A549 (cell line): ENCODE results near the gene ACAA1.

Experiments
- EP300 ChIP-seq, 2 experiments: fragments of >200 bp; sonication (Bioruptor Twin); formaldehyde crosslinking; IDR thresholded peaks; 2 replicates in 1 of 2; 3 replicates in 1 of 2; pipeline ENCODE4 v1.6.1; 2016 to 2017
- KDM5A ChIP-seq: fragments of 200-600 bp; sonication (generic); IDR thresholded peaks from 2 replicates; pipeline ENCODE4 v1.6.1; 2016; ENCODE audit warnings: antibody characterized with exemption, mild to moderate bottlenecking
- NPAS2 ChIP-seq: fragments of 250-450 bp; sonication (Bioruptor Pico); IDR thresholded peaks from 2 replicates; pipeline ENCODE4 v1.8.0; 2022; ENCODE audit warnings: mild to moderate bottlenecking, moderate library complexity, borderline replicate concordance
- NR3C1 ChIP-seq: fragments of >200 bp; sonication (Bioruptor Twin); formaldehyde crosslinking; IDR thresholded peaks from 3 replicates; pipeline ENCODE4 v1.6.1; 2017
- POLR2A ChIP-seq: IDR thresholded peaks from 2 replicates; pipeline ENCODE4 v1.6.1; 2012; ENCODE audit warnings: mild to moderate bottlenecking, low read length
- RAD21 ChIP-seq, 2 experiments: fragments of >200 bp in 1 of 2; sonication (Bioruptor Twin) in 1 of 2; formaldehyde crosslinking in 1 of 2; IDR thresholded peaks in 1 of 2; conservative IDR thresholded peaks in 1 of 2; 2 replicates in 1 of 2; 3 replicates in 1 of 2; pipeline ENCODE4 v1.6.1; 2012 to 2018; ENCODE audit warnings: inconsistent platforms in 1 of 2
- TP53 ChIP-seq: fragments of 250-450 bp; sonication (Bioruptor Pico); IDR thresholded peaks from 2 replicates; pipeline ENCODE4 v1.5.0; 2021; ENCODE audit warnings: mild to moderate bottlenecking, moderate library complexity
- ZC3H11A ChIP-seq: fragments of 450-650 bp; IDR thresholded peaks from 2 replicates; pipeline ENCODE4 v1.6.1; 2014; ENCODE audit warnings: antibody characterized with exemption, mild to moderate bottlenecking
- ZSCAN20 ChIP-seq: fragments of 250-450 bp; sonication (Bioruptor Pico); IDR thresholded peaks from 2 replicates; pipeline ENCODE4 v1.8.0; 2022; ENCODE audit warnings: mild to moderate bottlenecking, moderate library complexity
- TF ChIP-seq, protein P1 (sequence below): fragments of >200 bp; sonication (Bioruptor Twin); formaldehyde crosslinking; IDR thresholded peaks from 3 replicates; pipeline ENCODE4 v1.5.1; 2016
- TF ChIP-seq, protein P2 (sequence below): IDR thresholded peaks from 2 replicates; pipeline ENCODE4 v1.6.1; 2012
- TF ChIP-seq, protein P3 (sequence below): fragments of 200-600 bp; sonication (generic); IDR thresholded peaks from 2 replicates; pipeline ENCODE4 v1.6.1; 2016; ENCODE audit warnings: antibody characterized with exemption, mild to moderate bottlenecking, moderate library complexity

DNA sequence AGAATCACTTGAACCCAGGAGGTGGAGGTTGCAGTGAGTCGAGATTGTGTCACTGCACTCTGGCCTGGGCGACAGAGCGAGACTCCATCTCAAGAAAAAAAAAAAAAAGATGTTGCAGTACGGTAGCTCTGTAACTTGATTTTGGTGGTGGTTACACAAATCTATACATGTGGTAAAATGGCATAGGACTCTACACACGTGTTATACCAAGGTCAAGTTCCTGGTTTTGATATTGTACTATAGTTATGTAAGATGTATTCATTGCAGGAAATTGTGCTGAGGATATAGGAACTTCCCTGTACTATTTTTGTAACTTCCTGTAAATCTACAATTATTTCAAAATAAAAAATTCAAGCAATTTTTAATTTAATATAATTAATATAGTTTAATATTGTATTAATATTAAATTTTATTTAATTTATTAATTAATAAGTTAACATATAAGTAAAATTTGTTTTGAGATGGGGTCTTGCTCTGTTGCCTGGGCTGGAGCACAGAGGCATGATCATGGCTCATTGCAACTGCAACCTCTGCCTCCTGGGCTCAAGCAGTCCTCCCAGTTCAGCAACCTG is 11.5 kb upstream of the ACAA1 start:
- TF ChIP-seq, protein P1, sequence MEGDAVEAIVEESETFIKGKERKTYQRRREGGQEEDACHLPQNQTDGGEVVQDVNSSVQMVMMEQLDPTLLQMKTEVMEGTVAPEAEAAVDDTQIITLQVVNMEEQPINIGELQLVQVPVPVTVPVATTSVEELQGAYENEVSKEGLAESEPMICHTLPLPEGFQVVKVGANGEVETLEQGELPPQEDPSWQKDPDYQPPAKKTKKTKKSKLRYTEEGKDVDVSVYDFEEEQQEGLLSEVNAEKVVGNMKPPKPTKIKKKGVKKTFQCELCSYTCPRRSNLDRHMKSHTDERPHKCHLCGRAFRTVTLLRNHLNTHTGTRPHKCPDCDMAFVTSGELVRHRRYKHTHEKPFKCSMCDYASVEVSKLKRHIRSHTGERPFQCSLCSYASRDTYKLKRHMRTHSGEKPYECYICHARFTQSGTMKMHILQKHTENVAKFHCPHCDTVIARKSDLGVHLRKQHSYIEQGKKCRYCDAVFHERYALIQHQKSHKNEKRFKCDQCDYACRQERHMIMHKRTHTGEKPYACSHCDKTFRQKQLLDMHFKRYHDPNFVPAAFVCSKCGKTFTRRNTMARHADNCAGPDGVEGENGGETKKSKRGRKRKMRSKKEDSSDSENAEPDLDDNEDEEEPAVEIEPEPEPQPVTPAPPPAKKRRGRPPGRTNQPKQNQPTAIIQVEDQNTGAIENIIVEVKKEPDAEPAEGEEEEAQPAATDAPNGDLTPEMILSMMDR: no peak
- TF ChIP-seq NPAS2 (no peak), EP300 (IDR thresholded peaks at IDR 0.05) (no peak), POLR2A (no peak), NR3C1 (no peak), ZC3H11A (no peak), KDM5A (no peak), ZSCAN20 (CRISPR knock-in tag) (no peak), TP53 (no peak), RAD21 (conservative IDR thresholded peaks at IDR 0.05 in 1 of 2, IDR thresholded peaks at IDR 0.05 in 1 of 2) (no peak)
- TF ChIP-seq, protein P2, sequence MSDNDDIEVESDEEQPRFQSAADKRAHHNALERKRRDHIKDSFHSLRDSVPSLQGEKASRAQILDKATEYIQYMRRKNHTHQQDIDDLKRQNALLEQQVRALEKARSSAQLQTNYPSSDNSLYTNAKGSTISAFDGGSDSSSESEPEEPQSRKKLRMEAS: no peak
- TF ChIP-seq, protein P3, sequence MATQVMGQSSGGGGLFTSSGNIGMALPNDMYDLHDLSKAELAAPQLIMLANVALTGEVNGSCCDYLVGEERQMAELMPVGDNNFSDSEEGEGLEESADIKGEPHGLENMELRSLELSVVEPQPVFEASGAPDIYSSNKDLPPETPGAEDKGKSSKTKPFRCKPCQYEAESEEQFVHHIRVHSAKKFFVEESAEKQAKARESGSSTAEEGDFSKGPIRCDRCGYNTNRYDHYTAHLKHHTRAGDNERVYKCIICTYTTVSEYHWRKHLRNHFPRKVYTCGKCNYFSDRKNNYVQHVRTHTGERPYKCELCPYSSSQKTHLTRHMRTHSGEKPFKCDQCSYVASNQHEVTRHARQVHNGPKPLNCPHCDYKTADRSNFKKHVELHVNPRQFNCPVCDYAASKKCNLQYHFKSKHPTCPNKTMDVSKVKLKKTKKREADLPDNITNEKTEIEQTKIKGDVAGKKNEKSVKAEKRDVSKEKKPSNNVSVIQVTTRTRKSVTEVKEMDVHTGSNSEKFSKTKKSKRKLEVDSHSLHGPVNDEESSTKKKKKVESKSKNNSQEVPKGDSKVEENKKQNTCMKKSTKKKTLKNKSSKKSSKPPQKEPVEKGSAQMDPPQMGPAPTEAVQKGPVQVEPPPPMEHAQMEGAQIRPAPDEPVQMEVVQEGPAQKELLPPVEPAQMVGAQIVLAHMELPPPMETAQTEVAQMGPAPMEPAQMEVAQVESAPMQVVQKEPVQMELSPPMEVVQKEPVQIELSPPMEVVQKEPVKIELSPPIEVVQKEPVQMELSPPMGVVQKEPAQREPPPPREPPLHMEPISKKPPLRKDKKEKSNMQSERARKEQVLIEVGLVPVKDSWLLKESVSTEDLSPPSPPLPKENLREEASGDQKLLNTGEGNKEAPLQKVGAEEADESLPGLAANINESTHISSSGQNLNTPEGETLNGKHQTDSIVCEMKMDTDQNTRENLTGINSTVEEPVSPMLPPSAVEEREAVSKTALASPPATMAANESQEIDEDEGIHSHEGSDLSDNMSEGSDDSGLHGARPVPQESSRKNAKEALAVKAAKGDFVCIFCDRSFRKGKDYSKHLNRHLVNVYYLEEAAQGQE: no peak
